ENCODE results near the gene YTHDC2.

YTHDC2 gene

GRCh38 chr5:113488645-113489184 is 24.8 kb upstream of the YTHDC2 start:
- TF ChIP-seq CTCF (IDR thresholded peaks at IDR 0.05; ENCODE audit: extremely low read depth, missing control alignments): no peak
- no peak for DNase-seq (ENCODE audit: low spot score)

GRCh38 chr5:113489299-113489698 is 24.2 kb upstream of the YTHDC2 start:
- no peak for TF ChIP-seq CTCF (IDR thresholded peaks at IDR 0.05; ENCODE audit: extremely low read depth, missing control alignments)
- no peak for DNase-seq (ENCODE audit: low spot score)

- TF ChIP-seq CTCF (IDR thresholded peaks at IDR 0.05; ENCODE audit: extremely low read depth, missing control alignments): no peak
Measured at GRCh38 chr5:113490317-113490716, 23.2 kb upstream of the YTHDC2 start.

GRCh38 chr5:113491022-113491421 is 22.5 kb upstream of the YTHDC2 start:
- TF ChIP-seq CTCF (IDR thresholded peaks at IDR 0.05; ENCODE audit: extremely low read depth, missing control alignments): no peak
- no peak for DNase-seq (ENCODE audit: low spot score)

More at GRCh38 chr5:113490317-113490716, 23.2 kb upstream of the YTHDC2 start:
- no peak for DNase-seq (ENCODE audit: low spot score)

- no peak for DNase-seq (ENCODE audit: low spot score)
- TF ChIP-seq CTCF (IDR thresholded peaks at IDR 0.05; ENCODE audit: extremely low read depth, missing control alignments): no peak
Measured at GRCh38 chr5:113493446-113493845, 20.0 kb upstream of the YTHDC2 start.

- TF ChIP-seq CTCF (IDR thresholded peaks at IDR 0.05; ENCODE audit: extremely low read depth, missing control alignments): no peak
- DNase-seq (ENCODE audit: low spot score): no peak
Measured at GRCh38 chr5:113495422-113495841, 18.1 kb upstream of the YTHDC2 start.

- no peak for DNase-seq (ENCODE audit: low spot score)
- no peak for TF ChIP-seq CTCF (IDR thresholded peaks at IDR 0.05; ENCODE audit: extremely low read depth, missing control alignments)
Measured at GRCh38 chr5:113502073-113502472, 11.4 kb upstream of the YTHDC2 start.

Measured in GM20000 (cell line).